NCI-H2196 (cell line): Measurements from ENCODE around the gene SLC26A3.
"Not testable (repeated sequence)": the region's sequence is repeated elsewhere in the genome, so short reads cannot be mapped to it uniquely, and the experiment has no call there.

Source experiments
- DNase-seq: peaks from one replicate; lab custom pipeline; 2025; ENCODE audit not compliant: unreplicated experiment; lab: John Stamatoyannopoulos, UW

The SLC26A3 gene

DNA sequence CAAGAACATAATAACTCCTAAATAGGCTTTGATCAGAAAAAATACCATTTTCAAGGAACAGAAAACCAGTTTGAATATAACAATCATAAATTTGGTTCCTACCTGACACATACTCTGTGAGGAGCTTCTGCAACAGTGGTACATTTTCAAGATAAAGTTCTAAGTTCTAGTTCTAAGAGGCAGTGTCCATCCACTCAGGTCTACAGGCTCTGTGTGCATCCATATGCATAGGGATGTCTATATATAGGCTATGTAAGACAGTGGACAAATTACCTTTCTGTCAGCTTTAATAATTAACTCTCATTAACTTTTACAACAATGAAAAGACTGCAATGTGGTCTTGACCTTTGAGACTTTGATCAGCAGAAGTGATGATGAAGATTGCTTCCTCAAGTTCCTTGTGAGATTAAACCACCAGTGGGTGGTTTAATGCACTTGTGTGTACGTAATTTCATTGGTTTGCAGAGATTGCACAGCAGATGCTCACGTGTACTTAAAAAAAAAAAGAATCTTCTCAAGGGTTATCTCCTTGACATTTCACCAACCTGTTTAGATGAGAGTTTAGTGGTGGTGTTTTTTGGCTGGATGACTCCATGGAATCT, at the start of gene SLC26A3:
TSS of gene SLC26A3 (minus strand) at position 215 of the 602 bp plus-strand sequence. CDS start 8,714 bp downstream, outside the sequence.
- DNase-seq, result no peak

DNA sequence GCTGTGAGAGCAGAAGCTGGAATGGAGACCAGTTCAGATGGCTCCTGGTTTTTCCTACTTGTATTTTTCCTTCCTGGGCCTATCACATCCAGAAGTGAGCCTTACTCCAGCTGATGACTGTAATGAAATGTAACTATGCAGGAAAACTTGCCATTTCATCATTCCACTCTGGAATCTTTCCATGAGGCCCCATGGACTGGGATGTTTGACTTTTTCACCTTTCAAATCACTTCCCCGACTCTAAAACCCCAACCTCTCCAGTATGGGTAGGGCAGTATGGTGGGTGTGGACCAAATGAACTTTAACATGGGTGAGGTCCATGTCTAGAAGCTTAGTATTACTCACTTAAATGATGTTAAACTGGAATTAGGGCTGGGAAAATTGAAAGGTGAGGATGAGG, 47.6 kb upstream of the SLC26A3 start:
- no peak for DNase-seq

- DNase-seq, result no peak
These were observed 47.2 kb upstream of the SLC26A3 start for GRCh38 chr7:107850216-107850615.

DNA sequence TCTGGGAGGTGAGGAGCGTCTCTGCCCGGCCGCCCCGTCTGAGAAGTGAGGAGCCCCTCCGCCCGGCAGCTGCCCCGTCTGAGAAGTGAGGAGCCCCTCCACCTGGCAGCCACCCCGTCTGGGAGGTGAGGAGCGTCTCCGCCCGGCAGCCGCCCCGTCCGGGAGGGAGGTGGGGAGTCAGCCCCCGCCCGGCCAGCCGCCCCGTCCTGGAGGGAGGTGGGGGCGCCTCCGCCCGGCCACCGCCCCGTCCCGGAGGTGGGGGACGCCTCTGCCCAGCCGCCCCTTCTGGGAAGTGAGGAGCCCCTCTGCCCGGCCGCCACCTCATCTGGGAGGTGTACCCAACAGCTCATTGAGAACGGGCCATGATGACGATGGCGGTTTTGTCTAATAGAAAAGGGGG, 45.2 kb upstream of the SLC26A3 start:
- not testable (repeated sequence) for DNase-seq

DNA sequence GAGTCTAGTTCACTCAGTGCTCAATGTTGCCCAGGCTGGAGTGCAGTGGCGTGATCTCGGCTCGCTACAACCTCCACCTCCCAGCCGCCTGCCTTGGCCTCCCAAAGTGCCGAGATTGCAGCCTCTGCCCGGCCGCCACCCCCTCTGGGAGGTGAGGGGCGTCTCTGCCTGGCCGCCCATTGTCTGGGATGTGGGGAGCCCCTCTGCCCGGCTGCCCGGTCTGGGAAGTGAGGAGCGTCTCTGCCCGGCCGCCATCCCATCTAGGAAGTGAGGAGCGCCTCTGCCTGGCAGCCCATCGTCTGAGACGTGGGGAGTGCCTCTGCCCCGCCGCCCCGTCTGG, 44.8 kb upstream of the SLC26A3 start:
- DNase-seq, result not testable (repeated sequence)

DNA sequence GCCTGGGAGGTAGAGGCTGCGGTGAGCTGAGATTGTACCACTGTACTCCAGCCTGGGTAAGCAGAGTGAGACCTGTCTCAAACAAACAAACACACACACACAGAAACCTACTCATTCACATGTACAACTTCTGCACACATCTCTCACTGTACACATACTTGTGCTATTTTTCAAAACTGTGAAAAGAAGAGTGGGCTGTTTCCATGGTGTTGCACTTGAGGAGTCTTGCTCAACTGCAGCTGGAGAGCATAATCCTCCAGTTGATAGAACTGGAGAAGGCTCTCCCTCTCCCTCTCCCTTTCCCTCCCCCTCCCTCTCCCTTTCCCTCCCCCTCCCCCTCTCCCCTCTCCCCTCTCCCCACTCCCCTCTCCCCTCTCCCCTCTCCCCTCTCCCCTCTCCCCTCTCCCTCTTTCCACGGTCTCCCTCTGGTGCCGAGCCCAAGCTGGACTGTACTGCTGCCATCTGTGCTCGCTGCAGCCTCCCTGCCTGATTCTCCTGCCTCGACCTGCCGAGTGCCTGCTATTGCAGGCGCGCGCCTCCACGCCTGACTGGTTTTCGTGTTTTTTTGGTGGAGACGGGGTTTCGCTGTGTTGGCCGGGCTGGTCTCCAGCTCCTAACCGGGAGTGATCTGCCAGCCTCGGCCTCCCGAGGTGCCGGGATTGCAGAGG, 44.3 kb upstream of the SLC26A3 start:
- no peak for DNase-seq

DNA sequence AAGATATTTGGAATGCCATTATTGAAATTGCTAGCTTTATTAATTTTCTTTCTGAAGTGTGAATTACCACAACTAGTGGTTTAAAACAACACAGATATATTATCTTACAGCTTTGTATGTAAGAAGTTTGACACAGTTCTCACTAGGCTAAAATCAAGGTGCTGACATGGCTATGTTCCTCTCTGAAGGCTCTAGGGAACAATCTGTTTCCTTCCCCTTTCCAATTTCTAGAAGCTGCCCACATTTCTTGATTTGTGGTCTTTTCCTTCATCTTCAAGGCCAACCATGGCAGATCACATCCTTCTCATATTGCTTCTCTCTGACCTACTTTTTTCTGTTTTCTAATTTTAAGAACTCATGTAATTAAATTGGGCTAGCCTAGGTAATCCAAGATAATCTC, 43.3 kb upstream of the SLC26A3 start:
- DNase-seq, result no peak

GRCh38 chr7:107843184-107843583, 40.2 kb upstream of the SLC26A3 start:
- DNase-seq, result no peak

- DNase-seq, result no peak
These were observed 39.2 kb upstream of the SLC26A3 start for GRCh38 chr7:107842213-107842612.

- no peak for DNase-seq
These were observed 36.0 kb upstream of the SLC26A3 start for GRCh38 chr7:107838816-107839565.

DNA sequence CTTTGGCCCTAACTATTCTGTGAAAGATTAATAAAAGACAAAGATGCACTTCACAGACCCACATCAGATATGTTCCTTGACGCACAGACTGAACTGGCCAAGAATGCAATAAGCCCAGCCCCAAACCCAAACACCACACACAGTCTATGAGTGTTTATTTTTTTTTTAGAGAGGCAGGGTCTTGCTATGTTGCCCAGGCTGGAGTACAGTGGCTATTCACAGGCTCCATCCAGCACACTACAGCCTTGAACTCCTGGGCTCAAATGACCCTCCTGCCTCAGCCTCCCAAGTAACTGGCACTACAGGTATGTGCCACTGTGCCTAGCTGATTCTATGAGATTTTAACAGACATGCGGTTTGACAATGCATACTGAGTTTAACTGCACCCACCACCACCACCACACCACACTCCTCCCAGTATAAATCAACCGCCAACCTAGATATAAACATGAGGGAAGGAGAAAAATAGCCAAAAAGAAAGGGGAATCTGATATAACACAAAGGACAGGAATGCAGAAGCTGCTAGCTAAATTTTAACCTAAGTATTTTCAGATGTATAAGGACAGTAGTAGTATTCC, 35.1 kb upstream of the SLC26A3 start:
- DNase-seq, result no peak

- DNase-seq, result no peak
These were observed 34.1 kb upstream of the SLC26A3 start for GRCh38 chr7:107837145-107837512.

GRCh38 chr7:107836237-107837144, 33.5 kb upstream of the SLC26A3 start:
- no peak for DNase-seq

- no peak for DNase-seq
These were observed 31.4 kb upstream of the SLC26A3 start for GRCh38 chr7:107834401-107834800.

- DNase-seq, result no peak
These were observed 30.7 kb upstream of the SLC26A3 start for GRCh38 chr7:107833684-107834106.

- DNase-seq, result no peak
These were observed 27.4 kb upstream of the SLC26A3 start for GRCh38 chr7:107830420-107830819.

GRCh38 chr7:107828540-107828939, 25.5 kb upstream of the SLC26A3 start:
- DNase-seq, result no peak

DNA sequence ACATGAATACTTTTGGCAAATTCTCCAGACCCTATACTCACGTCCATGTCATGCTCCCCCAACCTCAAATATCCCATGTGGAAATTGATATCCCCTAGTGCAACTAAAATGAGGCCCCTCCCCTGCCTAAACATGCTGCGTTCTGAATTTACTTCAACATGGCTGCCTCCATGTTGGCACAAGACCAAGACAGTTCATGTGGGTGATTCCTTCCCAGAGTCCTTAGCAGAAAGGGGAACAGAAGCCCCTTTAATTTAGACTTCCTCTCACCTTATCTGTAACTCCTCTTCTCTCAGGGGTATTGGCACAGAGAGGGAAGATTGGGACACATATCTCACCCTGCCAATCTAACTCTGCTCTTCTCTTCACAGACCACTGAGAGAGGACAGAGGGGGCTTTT, 24.5 kb upstream of the SLC26A3 start:
- DNase-seq, result no peak

DNA sequence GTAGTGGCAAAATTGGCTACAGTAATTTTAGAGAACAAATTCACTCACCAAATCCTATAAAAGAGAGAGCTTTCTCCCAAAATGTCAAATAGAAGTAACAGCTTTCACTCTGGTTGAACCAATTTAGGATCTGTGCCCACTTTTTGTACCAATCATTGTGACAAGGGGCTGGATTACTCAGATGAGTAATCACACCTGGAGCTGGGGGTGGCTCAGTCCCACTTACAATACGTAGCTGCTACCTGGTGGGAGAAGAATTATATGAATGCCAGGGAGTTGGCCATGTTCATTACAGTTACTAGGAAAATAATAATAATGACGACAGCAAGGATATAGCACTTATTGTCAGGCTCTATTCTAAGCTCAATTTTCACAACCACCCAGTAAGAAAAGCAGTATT, 23.4 kb upstream of the SLC26A3 start:
- no peak for DNase-seq

GRCh38 chr7:107824858-107825257, 21.8 kb upstream of the SLC26A3 start:
- DNase-seq, result no peak

DNA sequence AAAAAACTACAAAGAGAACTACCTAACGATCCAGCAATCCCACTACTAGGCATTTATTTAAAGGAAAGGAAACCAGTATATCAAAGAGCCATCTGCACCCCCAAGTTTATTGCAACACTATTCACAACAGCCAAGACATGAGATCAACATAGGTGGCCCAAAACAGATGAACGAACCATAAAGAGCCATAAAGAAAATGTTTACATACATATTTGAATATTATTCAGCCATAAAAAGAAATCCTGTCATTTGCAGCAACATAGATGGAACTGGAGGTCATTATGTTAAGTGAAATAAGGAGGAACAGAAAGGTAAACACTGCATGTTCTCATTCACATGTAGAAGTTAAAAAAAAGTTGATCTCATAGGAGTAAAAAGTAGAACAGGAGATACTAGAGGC, 15.6 kb upstream of the SLC26A3 start:
- DNase-seq, result no peak
